ENCODE measurements around the gene CSTF1.
"Not testable (repeated sequence)": the region's sequence is repeated elsewhere in the genome, so short reads cannot be mapped to it uniquely, and the experiment has no call there.

Gene CSTF1

GRCh38 chr20:56409521-56409920, 17.1 kb downstream of the CSTF1 start:
- DNase-seq (ENCODE audit: low spot score) = no peak

- no peak for DNase-seq (ENCODE audit: low spot score)
Measured at GRCh38 chr20:56409956-56410355, 17.5 kb downstream of the CSTF1 start.

GRCh38 chr20:56411287-56411686, 18.8 kb downstream of the CSTF1 start:
- DNase-seq (ENCODE audit: low spot score) = not testable (repeated sequence)

- no peak for DNase-seq (ENCODE audit: low spot score)
Measured at GRCh38 chr20:56411759-56412472, 19.5 kb downstream of the CSTF1 start, which contains the start of gene CASS4. Gene CASS4 (plus strand): TSS chr20:56412260. CDS start chr20:56412459, 199 bp downstream.

GRCh38 chr20:56412473-56412790, 20.0 kb downstream of the CSTF1 start:
- DNase-seq (ENCODE audit: low spot score) = no peak

GRCh38 chr20:56412949-56413348, 20.5 kb downstream of the CSTF1 start:
- no peak for DNase-seq (ENCODE audit: low spot score)

- DNase-seq (ENCODE audit: low spot score) = no peak
Measured at GRCh38 chr20:56414842-56415765, 22.7 kb downstream of the CSTF1 start.

GRCh38 chr20:56417402-56417801, 25.0 kb downstream of the CSTF1 start:
- no peak for DNase-seq (ENCODE audit: low spot score)

- DNase-seq (ENCODE audit: low spot score) = no peak
Measured at GRCh38 chr20:56417911-56418310, 25.5 kb downstream of the CSTF1 start.

GRCh38 chr20:56418385-56418861, 26.0 kb downstream of the CSTF1 start:
- no peak for DNase-seq (ENCODE audit: low spot score)

- no peak for DNase-seq (ENCODE audit: low spot score)
Measured at GRCh38 chr20:56420028-56420427, 27.6 kb downstream of the CSTF1 start.

GRCh38 chr20:56420940-56421688, 28.7 kb downstream of the CSTF1 start:
- no peak for DNase-seq (ENCODE audit: low spot score)

GRCh38 chr20:56422076-56422823, 29.8 kb downstream of the CSTF1 start:
- DNase-seq (ENCODE audit: low spot score) = peak; percentile 96

GRCh38 chr20:56422824-56423189, 30.4 kb downstream of the CSTF1 start:
- peak; percentile 70 for DNase-seq (ENCODE audit: low spot score)

GRCh38 chr20:56423211-56423610, 30.8 kb downstream of the CSTF1 start:
- no peak for DNase-seq (ENCODE audit: low spot score)

GRCh38 chr20:56423886-56424285, 31.4 kb downstream of the CSTF1 start:
- DNase-seq (ENCODE audit: low spot score) = no peak

- DNase-seq (ENCODE audit: low spot score) = no peak
Measured at GRCh38 chr20:56424931-56425330, 32.5 kb downstream of the CSTF1 start.

- no peak for DNase-seq (ENCODE audit: low spot score)
Measured at GRCh38 chr20:56426026-56426425, 33.6 kb downstream of the CSTF1 start.

GRCh38 chr20:56426926-56427325, 34.5 kb downstream of the CSTF1 start:
- no peak for DNase-seq (ENCODE audit: low spot score)

GRCh38 chr20:56427797-56428196, 35.4 kb downstream of the CSTF1 start:
- DNase-seq (ENCODE audit: low spot score) = no peak

GRCh38 chr20:56428410-56428809, 36.0 kb downstream of the CSTF1 start:
- DNase-seq (ENCODE audit: low spot score) = no peak

GRCh38 chr20:56428881-56429280, 36.4 kb downstream of the CSTF1 start:
- DNase-seq (ENCODE audit: low spot score) = no peak
